GM12874 (cell line): ENCODE results near the gene ZFHX3.

Experiments used
- CTCF ChIP-seq: IDR thresholded peaks from 2 replicates; pipeline ENCODE4 v1.5.1; 2011; ENCODE audit warnings: low read depth, mild to moderate bottlenecking, control low read depth, low read length, moderate library complexity; ENCODE audit not compliant: insufficient read depth

The ZFHX3 gene

DNA sequence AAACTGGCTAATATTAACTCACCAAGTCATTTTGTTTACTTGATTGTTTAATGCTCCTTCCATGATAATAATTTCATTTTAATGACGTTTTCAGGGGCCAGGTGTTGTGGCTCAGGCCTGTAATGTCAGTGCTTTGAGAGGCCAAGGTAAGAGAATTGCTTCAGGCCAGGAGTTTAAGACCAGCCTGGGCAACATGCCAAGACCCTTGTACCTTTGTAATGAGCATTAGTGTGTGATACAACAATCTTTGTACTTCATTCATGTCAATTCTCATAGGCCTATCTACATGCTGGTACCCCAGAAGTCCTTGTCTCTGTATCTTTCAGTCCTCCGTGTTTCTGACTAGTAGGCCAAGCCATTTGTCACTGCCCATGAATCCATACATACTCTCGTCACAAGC lies 296.9 kb downstream of the ZFHX3 start:
- TF ChIP-seq CTCF = no peak

GRCh38 chr16:72749091-72749490 lies 298.8 kb downstream of the ZFHX3 start:
- TF ChIP-seq CTCF = no peak

DNA sequence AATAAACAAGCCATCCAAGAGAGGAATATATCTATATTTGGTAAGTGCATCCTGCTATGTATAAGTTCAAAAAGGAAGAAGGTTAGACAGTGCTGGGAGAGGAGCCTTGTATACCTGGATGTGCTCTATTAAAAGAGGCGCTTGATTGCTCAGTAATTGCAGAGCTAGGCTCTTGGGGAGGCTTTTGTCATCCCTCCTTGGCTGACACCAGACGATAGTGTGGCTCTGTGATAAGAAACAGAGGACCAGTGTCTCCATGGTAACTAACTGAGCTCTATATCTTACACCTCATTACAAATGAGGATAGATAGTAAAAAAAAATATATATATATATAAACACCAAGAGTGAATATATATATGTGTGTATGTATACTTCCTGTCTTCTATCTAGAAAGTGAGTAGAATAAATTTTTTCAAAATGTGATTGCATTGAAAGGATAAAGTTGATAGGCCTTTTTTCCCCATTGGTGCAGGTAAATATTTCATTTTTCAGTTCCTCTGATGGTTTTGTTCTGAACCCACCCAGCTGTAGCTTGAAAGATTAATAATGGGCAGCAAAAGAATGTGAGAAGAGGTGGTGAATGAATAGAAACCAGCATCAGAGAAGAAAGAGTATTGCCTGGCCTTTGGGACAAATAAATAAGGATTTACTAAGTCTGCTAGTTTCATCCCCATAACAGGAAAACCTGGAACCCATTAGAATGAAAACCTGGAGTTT lies 303.7 kb downstream of the ZFHX3 start:
- TF ChIP-seq CTCF = no peak

GRCh38 chr16:72743011-72743761 lies 304.7 kb downstream of the ZFHX3 start:
- TF ChIP-seq CTCF = no peak

- TF ChIP-seq CTCF = no peak
Observed at GRCh38 chr16:72740347-72740746, 307.6 kb downstream of the ZFHX3 start.

- TF ChIP-seq CTCF = no peak
Observed at GRCh38 chr16:72739577-72739976, 308.4 kb downstream of the ZFHX3 start.

DNA sequence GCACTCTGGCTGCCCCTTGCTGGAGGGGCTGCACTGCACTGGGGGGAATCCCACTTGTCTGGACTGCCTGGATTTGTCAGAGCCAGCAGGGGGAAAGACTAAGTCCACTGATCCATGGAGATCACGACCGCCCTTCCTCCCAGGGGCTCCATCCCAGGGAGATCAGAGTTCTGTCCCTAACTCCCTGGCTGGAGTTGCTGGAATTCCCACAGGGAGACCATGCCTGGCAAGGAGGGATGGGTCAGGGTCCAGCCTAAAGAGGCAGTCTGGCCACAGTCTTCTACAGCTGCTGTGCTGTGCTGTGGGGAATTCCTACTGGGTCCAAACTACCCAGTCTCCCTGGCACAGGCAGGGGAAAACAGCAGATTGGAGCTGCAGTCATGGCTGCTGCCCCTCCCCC lies 311.9 kb downstream of the ZFHX3 start:
- TF ChIP-seq CTCF = no peak
